OCI-LY7 (cell line): ENCODE results near the gene MN1. TPM values are rescaled to one million over a fixed set of nuclear protein-coding genes. Genes with fewer than 3 reads are reported as not detected.

Experiments
- BruUV-seq: library from RNA; stranded (reverse); fragments of 400-500 nt; replicated peaks from 2 replicates; lab custom pipeline; 2021; lab: Mats Ljungman, UMichigan
- CTCF ChIA-PET: fragments of 300-600 bp; sonication (Branson Sonifier 250); formaldehyde crosslinking; loops from one replicate; lab custom pipeline; 2022; ENCODE audit warnings: antibody characterized with exemption; ENCODE audit not compliant: unreplicated experiment; lab: Charles Lee
- POLR2A ChIA-PET: fragments of 300-600 bp; sonication (Branson Sonifier 250); formaldehyde crosslinking; loops from one replicate; lab custom pipeline; 2022; ENCODE audit warnings: antibody characterized with exemption; lab: Charles Lee
- DNase-seq: peaks from one replicate; pipeline ENCODE4 v3.0.0-alpha.2; 2015; ENCODE audit warnings: low spot score
- H2AFZ ChIP-seq: fragments of 200-600 bp; sonication (generic), shearing (Covaris generic); 2 replicates; pipeline ENCODE4 v1.6.1; 2014; ENCODE audit warnings: mild to moderate bottlenecking, antibody characterized with exemption, low read length, moderate library complexity
- H3K27ac ChIP-seq: fragments of 200-600 bp; sonication (generic); 2 replicates; pipeline ENCODE4 v1.5.1; 2014; ENCODE audit warnings: mixed run types, low read depth, mild to moderate bottlenecking, moderate library complexity, low read length, inconsistent platforms; ENCODE audit not compliant: poor library complexity, severe bottlenecking
- H3K36me3 ChIP-seq: fragments of 200-600 bp; sonication (generic); 2 replicates; pipeline ENCODE4 v1.6.1; 2014; ENCODE audit warnings: mild to moderate bottlenecking, antibody characterized with exemption, low read length, moderate library complexity, mixed read lengths; ENCODE audit not compliant: insufficient read depth
- H3K4me1 ChIP-seq: fragments of 200-600 bp; sonication (generic); 2 replicates; pipeline ENCODE4 v1.5.1; 2014; ENCODE audit warnings: mild to moderate bottlenecking, low read length; ENCODE audit not compliant: insufficient read depth, poor library complexity, severe bottlenecking
- H3K4me2 ChIP-seq: fragments of 200-600 bp; sonication (generic); 2 replicates; pipeline ENCODE4 v1.6.1; 2014; ENCODE audit warnings: mild to moderate bottlenecking, low read length
- H3K4me3 ChIP-seq: fragments of 200-600 bp; sonication (generic); 2 replicates; pipeline ENCODE4 v1.5.1; 2014; ENCODE audit warnings: mild to moderate bottlenecking, low read depth, low read length; ENCODE audit not compliant: poor library complexity, severe bottlenecking
- H3K79me2 ChIP-seq: fragments of 200-600 bp; sonication (generic); 2 replicates; pipeline ENCODE4 v1.6.1; 2016; ENCODE audit warnings: low read depth, mild to moderate bottlenecking, low read length, moderate library complexity, mixed read lengths; ENCODE audit not compliant: insufficient read depth
- H3K9me2 ChIP-seq: fragments of 200-600 bp; sonication (generic); 2 replicates; pipeline ENCODE4 v1.6.1; 2016; ENCODE audit warnings: mild to moderate bottlenecking, low read length, mixed read lengths; ENCODE audit not compliant: insufficient read depth
- H3K9me3 ChIP-seq: fragments of 200-600 bp; sonication (generic); 2 replicates; pipeline ENCODE4 v1.6.1; 2014; ENCODE audit warnings: mild to moderate bottlenecking, mixed run types, low read length, mixed read lengths
- H4K20me1 ChIP-seq: fragments of 200-600 bp; sonication (generic); 2 replicates; pipeline ENCODE4 v1.6.1; 2014; ENCODE audit warnings: mild to moderate bottlenecking, antibody characterized with exemption, low read length, moderate library complexity, mixed read lengths; ENCODE audit not compliant: insufficient read depth
- CTCF ChIP-seq: fragments of 200-600 bp; sonication (generic); conservative IDR thresholded peaks from 2 replicates; pipeline ENCODE4 v1.5.1; 2014; ENCODE audit warnings: mild to moderate bottlenecking, antibody characterized with exemption, low read length, moderate library complexity, mixed read lengths
- EZH2phosphoT487 ChIP-seq: fragments of 200-600 bp; sonication (generic); IDR thresholded peaks from 2 replicates; pipeline ENCODE4 v1.6.1; 2018; ENCODE audit warnings: low read depth, borderline replicate concordance, mild to moderate bottlenecking, mixed run types, antibody characterized with exemption, low read length, moderate library complexity, mixed read lengths
- intact Hi-C: fragments of 100-400 bp; cut with micrococcal nuclease; formaldehyde crosslinking; loops from one replicate; pipeline ENCODE4 v1.10.0; 2022; ENCODE audit not compliant: unreplicated experiment
- total RNA-seq, 2 experiments: library from RNA; depleted of rRNA in 1 of 2; stranded (reverse); fragments of >200 nt in 1 of 2; shearing (Covaris generic) in 1 of 2; gene quantifications; 2 replicates each; pipeline ENCODE4 v1.2.3, GENCODE V29; 2014 to 2022

Gene MN1
- total RNA-seq, 2 experiments from 2014 or later, result 0.47 TPM; not detected in 1

GRCh38 chr22:27843441-27843840, 41.9 kb upstream of the MN1 start:
- Histone ChIP-seq H3K9me3 (no peaks in the 10 kb centered on the region), H3K4me1 (no peaks in the 10 kb centered on the region), H3K9me2 (no peaks in the 10 kb centered on the region), H4K20me1 (no peaks in the 10 kb centered on the region), H3K79me2 (no peaks in the 10 kb centered on the region), H3K27ac (no peak overlapping the region), H2AFZ (no peak overlapping the region), H3K36me3 (no peaks in the 10 kb centered on the region; the same call in 1 of the 2 replicates), H3K4me3 (no peak overlapping the region), H3K4me2 (no peak overlapping the region)
- no TSS peak for BruUV-seq
- POLR2A ChIA-PET, result no interaction called here
- no peak for DNase-seq
- TF ChIP-seq CTCF (no peak), EZH2phosphoT487 (no peak)
- intact Hi-C loops, result no loop called here
- CTCF ChIA-PET, result no interaction called here

GRCh38 chr22:27842669-27843431, 41.3 kb upstream of the MN1 start:
- Histone ChIP-seq H3K4me3 (no peak overlapping the region), H3K4me2 (no peak overlapping the region), H3K27ac (no peak overlapping the region), H4K20me1 (no peaks in the 10 kb centered on the region), H3K9me3 (0 out of 2 replicates have a peak, but pooled peaks cover under 1% of the 10 kb centered on the region), H3K79me2 (no peaks in the 10 kb centered on the region), H3K4me1 (no peaks in the 10 kb centered on the region), H3K36me3 (no peaks in the 10 kb centered on the region), H3K9me2 (no peaks in the 10 kb centered on the region), H2AFZ (no peak overlapping the region)
- no peak for DNase-seq
- TF ChIP-seq EZH2phosphoT487 (no peak), CTCF (no peak)
- intact Hi-C loops, result no loop called here
- ChIA-PET POLR2A (no interaction called here), CTCF (no interaction called here)
- no TSS peak for BruUV-seq

DNA sequence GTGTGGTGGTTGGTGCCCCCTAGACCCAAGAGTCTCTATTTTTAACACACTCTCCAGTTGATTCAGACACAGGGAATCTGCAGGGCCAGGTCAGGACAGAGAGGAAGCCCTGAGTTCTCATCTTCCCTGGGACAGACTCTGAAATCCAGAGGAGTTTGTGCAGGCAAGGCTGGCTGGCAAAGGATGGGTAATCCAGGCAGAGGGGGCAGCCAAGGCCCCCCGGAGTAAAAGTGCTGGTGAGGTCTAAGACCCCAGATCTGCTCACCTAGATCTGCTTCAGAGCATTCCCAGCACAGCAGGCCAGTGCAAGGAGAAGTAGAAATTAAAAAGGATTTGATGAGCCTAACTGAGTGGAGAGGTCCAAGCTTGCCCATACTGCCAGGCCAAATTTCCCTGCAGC, 40.6 kb upstream of the MN1 start:
- POLR2A ChIA-PET, result no interaction called here
- Histone ChIP-seq H2AFZ (no peak overlapping the region), H3K79me2 (no peaks in the 10 kb centered on the region), H3K36me3 (no peaks in the 10 kb centered on the region), H3K9me3 (0 out of 2 replicates have a peak, but pooled peaks cover 4% of the 10 kb centered on the region), H3K4me2 (no peak overlapping the region), H3K4me1 (no peaks in the 10 kb centered on the region), H4K20me1 (no peaks in the 10 kb centered on the region), H3K27ac (no peak overlapping the region), H3K9me2 (no peaks in the 10 kb centered on the region), H3K4me3 (no peak overlapping the region)
- no peak for DNase-seq
- intact Hi-C loops, result no loop called here
- no TSS peak for BruUV-seq
- TF ChIP-seq EZH2phosphoT487, result no peak
- TF ChIP-seq CTCF, result no peak
- CTCF ChIA-PET, result no interaction called here
